Esophagus muscularis mucosa (tissue), 4 donors: Measurements from ENCODE around the gene TXNL4A. TPM values are rescaled to one million over a fixed set of nuclear protein-coding genes. Genes with fewer than 3 reads are reported as not detected.
"Not testable (repeated sequence)": the region's sequence is repeated elsewhere in the genome, so short reads cannot be mapped to it uniquely, and the experiment has no call there.

Source experiments
- DNase-seq: peaks from one replicate; pipeline ENCODE4 v3.0.0-alpha.2; 2017; ENCODE audit errors: extremely low spot score
- H3K27ac ChIP-seq, 4 donors: fragments of 200-600 bp; sonication (generic); replicated peaks in 1 of 4; 1 replicate in 3 of 4; 2 replicates in 1 of 4; pipeline ENCODE4 v1.5.1; 2016 to 2019; ENCODE audit warnings: mild to moderate bottlenecking in 1 of 4
- H3K27me3 ChIP-seq, 4 donors: fragments of 200-600 bp; sonication (generic); one replicate each; pipeline versions ENCODE4 v1.5.1 to v1.6.0; 2016 to 2019
- H3K36me3 ChIP-seq, 4 donors: fragments of 200-600 bp; sonication (generic); one replicate each; pipeline ENCODE4 v1.5.1; 2016 to 2019
- H3K4me1 ChIP-seq, 4 donors: fragments of 200-600 bp; sonication (generic); one replicate each; pipeline ENCODE4 v1.5.1; 2016 to 2019
- H3K4me3 ChIP-seq, 4 donors: fragments of 200-600 bp; sonication (generic); 1 replicate in 2 of 4; 2 replicates in 2 of 4; pipeline ENCODE4 v1.5.1; 2016 to 2019; ENCODE audit warnings: mild to moderate bottlenecking in 4 of 4, moderate library complexity in 1 of 4
- H3K9me3 ChIP-seq, 4 donors: fragments of 200-600 bp; sonication (generic); 1 replicate in 3 of 4; 2 replicates in 1 of 4; pipeline ENCODE4 v1.5.1; 2016 to 2019
- EP300 ChIP-seq: sonication (generic); formaldehyde crosslinking; IDR thresholded peaks from one replicate; pipeline ENCODE4 v1.6.1; 2017; ENCODE audit warnings: antibody characterized with exemption
- POLR2A ChIP-seq: fragments of 450-650 bp; IDR thresholded peaks from one replicate; pipeline ENCODE4 v1.6.1; 2017; ENCODE audit warnings: antibody characterized with exemption, moderate library complexity, mild to moderate bottlenecking, low read depth
- POLR2AphosphoS5 ChIP-seq, 2 donors: sonication (generic); formaldehyde crosslinking; IDR thresholded peaks; one replicate each; pipeline ENCODE4 v1.6.1; 2017; ENCODE audit warnings: antibody characterized with exemption in 2 of 2
- WGBS: methylation state at CpG from one replicate; pipeline ENCODE4 v1.1.5; 2018; 5-methylcytosine and 5-hydroxymethylcytosine counted together
- intact Hi-C: fragments of 100-400 bp; cut with DNase I; formaldehyde crosslinking; loops from one replicate; pipeline ENCODE4 v1.15.1; 2023
- total RNA-seq, 4 donors: library from RNA; depleted of rRNA; stranded (reverse); fragments of >200 nt; gene quantifications; one replicate each; pipeline versions ENCODE4 v1.1.0 to v1.2.1, GENCODE V29; 2016
- TF ChIP-seq, protein P1 (sequence below), 3 experiments: fragments of 200-600 bp in 2 of 3; fragments of 450-650 bp in 1 of 3; sonication (generic) in 2 of 3; IDR thresholded peaks; one replicate each; pipeline ENCODE4 v1.5.1; 2017 to 2019; ENCODE audit warnings: antibody characterized with exemption in 3 of 3, mild to moderate bottlenecking in 2 of 3, moderate library complexity in 1 of 3

Gene TXNL4A
- total RNA-seq, 4 donors from 2014 or later, result 21.6 to 44.9 (median 38.9) TPM

- no peaks in the 10 kb centered on the region for H3K4me1 ChIP-seq
- WGBS, result 91% methylated on average over 7 of the region's 7 CpGs
- H3K36me3 ChIP-seq, result peaks cover 0 to 10% (median 3%) of the 10 kb centered on the region in 4 donors
- intact Hi-C loops, result no loop called here
- peaks cover 31 to 58% (median 55%) of the 10 kb centered on the region in 4 donors for H3K9me3 ChIP-seq
- no peak for DNase-seq
- TF ChIP-seq EP300 (no peak), POLR2AphosphoS5 (IDR thresholded peaks at IDR 0.05) (no peak), POLR2A (no peak)
- TF ChIP-seq, protein P1, sequence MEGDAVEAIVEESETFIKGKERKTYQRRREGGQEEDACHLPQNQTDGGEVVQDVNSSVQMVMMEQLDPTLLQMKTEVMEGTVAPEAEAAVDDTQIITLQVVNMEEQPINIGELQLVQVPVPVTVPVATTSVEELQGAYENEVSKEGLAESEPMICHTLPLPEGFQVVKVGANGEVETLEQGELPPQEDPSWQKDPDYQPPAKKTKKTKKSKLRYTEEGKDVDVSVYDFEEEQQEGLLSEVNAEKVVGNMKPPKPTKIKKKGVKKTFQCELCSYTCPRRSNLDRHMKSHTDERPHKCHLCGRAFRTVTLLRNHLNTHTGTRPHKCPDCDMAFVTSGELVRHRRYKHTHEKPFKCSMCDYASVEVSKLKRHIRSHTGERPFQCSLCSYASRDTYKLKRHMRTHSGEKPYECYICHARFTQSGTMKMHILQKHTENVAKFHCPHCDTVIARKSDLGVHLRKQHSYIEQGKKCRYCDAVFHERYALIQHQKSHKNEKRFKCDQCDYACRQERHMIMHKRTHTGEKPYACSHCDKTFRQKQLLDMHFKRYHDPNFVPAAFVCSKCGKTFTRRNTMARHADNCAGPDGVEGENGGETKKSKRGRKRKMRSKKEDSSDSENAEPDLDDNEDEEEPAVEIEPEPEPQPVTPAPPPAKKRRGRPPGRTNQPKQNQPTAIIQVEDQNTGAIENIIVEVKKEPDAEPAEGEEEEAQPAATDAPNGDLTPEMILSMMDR (IDR thresholded peaks at IDR 0.05), result no peak
- no peak overlapping the region for H3K4me3 ChIP-seq
- no peak overlapping the region for H3K27ac ChIP-seq
- no peaks in the 10 kb centered on the region for H3K27me3 ChIP-seq
These were observed 38.0 kb upstream of the TXNL4A start for GRCh38 chr18:80026363-80026762.

DNA sequence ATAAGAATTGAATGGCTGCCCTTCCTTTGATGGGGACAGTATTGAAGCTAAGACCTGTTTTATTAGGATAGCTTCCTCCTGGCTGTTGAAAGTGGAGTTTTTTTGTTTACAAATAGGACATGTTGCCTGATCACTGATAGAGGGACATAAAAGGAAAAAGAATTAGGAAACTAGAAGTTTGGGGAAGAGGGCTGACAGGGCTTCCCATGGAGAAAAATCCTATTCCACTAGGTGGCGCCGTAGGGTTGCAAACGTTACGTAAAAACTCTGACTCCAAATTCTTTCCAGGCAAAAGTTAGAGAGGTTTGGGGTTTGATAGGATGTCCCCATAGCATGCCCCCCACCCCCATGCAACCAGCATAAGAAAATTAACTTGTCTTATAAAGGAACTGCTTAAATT lies 34.8 kb upstream of the TXNL4A start:
- Histone ChIP-seq H3K36me3 (peaks cover 0 to 10% (median 3%) of the 10 kb centered on the region in 4 donors), H3K27ac (no peak overlapping the region), H3K4me3 (no peak overlapping the region), H3K4me1 (no peaks in the 10 kb centered on the region), H3K27me3 (no peaks in the 10 kb centered on the region), H3K9me3 (peaks cover 31 to 86% (median 84%) of the 10 kb centered on the region in 4 donors)
- intact Hi-C loops, result no loop called here
- 58% methylated on average over 4 of the region's 4 CpGs for WGBS
- no peak for DNase-seq
- no peak for TF ChIP-seq POLR2AphosphoS5 (IDR thresholded peaks at IDR 0.05)
- TF ChIP-seq POLR2A, result no peak
- TF ChIP-seq, protein P1 (IDR thresholded peaks at IDR 0.05), result no peak
- TF ChIP-seq EP300, result no peak

DNA sequence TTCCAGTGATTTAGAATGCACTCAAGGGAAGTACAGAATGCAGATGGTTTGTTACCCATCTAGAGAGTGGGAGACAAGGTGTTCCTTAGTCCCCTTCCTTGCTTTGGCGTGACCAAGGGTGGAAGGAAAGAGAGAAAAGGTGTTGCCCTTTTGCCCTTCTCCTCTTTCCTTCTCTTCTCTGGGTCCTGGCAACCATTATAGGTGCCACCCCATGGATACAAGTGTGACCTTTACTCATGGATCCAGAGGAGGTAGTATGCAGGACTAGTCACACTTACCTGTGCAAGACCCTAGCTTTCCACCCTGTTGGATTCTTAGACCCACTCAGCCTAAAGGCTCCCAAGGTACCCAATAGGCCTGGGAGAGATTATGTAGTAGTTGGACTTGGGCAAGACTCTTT lies 34.2 kb upstream of the TXNL4A start:
- DNase-seq, result no peak
- peaks cover 0 to 10% (median 3%) of the 10 kb centered on the region in 4 donors for H3K36me3 ChIP-seq
- no peak overlapping the region for H3K27ac ChIP-seq
- intact Hi-C loops, result no loop called here
- H3K9me3 ChIP-seq, result peaks cover 31 to 86% (median 84%) of the 10 kb centered on the region in 4 donors
- no peaks in the 10 kb centered on the region for H3K27me3 ChIP-seq
- WGBS, result 20% methylated on average over 1 of the region's 1 CpG
- no peaks in the 10 kb centered on the region for H3K4me1 ChIP-seq
- TF ChIP-seq POLR2A, result no peak
- TF ChIP-seq, protein P1 (IDR thresholded peaks at IDR 0.05), result no peak
- TF ChIP-seq EP300, result no peak
- no peak for TF ChIP-seq POLR2AphosphoS5 (IDR thresholded peaks at IDR 0.05)
- no peak overlapping the region for H3K4me3 ChIP-seq

GRCh38 chr18:80012714-80013113 lies 24.4 kb upstream of the TXNL4A start:
- Histone ChIP-seq H3K27me3 (no peaks in the 10 kb centered on the region), H3K9me3 (peaks cover 0 to 36% (median 5%) of the 10 kb centered on the region in 4 donors), H3K4me1 (peaks cover 11 to 17% (median 14%) of the 10 kb centered on the region in 4 donors), H3K27ac (no peak overlapping the region), H3K36me3 (no peaks in the 10 kb centered on the region), H3K4me3 (no peak overlapping the region)
- intact Hi-C loops, result no loop called here
- WGBS, result 94% methylated on average over 20 of the region's 20 CpGs
- no peak for DNase-seq
- TF ChIP-seq EP300 (no peak), POLR2AphosphoS5 (IDR thresholded peaks at IDR 0.05) (no peak)

DNA sequence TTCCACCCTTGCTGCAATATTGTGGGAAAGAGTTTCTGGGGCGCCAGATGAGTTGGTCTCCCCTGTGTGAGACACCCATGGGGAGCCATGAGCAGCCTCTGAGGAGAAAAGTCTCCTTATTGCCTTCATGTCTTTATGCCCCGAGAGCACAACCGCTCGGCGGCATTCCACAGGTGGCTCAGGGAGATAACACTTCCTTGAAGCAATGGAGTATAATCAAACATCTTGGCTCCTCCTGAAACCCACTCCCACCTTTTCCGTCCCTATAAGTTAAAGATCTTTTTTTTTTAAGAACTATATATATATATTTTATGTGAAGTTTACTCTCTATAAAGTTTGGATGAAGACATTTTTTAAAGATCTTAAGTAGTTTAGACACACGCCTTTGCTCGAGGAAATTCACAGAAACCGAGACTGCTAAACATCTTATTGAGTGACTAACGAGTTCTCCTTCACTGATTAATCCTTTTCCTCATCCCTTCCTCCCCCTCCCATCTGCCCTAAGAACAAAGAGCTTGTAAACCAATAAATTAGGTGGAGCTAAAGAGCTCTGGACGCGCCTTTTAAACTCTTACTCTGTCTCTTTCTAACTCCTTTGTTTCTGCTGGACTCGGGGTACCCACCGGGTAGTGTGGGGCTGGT lies 23.3 kb upstream of the TXNL4A start:
- Histone ChIP-seq H3K9me3 (peaks cover 0 to 36% (median 5%) of the 10 kb centered on the region in 4 donors), H3K27ac (peak overlapping the region in 2 of 4 donors; percentile 77 to 78), H3K4me1 (peaks cover 11 to 17% (median 14%) of the 10 kb centered on the region in 4 donors)
- H3K4me3 ChIP-seq, H3K27me3 ChIP-seq, DNase-seq, H3K36me3 ChIP-seq, intact Hi-C loops: not testable (repeated sequence)
- WGBS, result 96% methylated on average over 14 of the region's 14 CpGs
